Breast epithelium (tissue), 3 donors: ENCODE measurements around the gene KCND2.

ENCODE experiments used
- CTCF ChIP-seq, 3 donors: fragments of 450-650 bp; IDR thresholded peaks; one replicate each; pipeline ENCODE4 v1.5.1; 2016 to 2017; ENCODE audit warnings: antibody characterized with exemption in 3 of 3, mild to moderate bottlenecking in 3 of 3, moderate library complexity in 3 of 3
- POLR2A ChIP-seq: fragments of 450-650 bp; IDR thresholded peaks from one replicate; pipeline ENCODE4 v1.6.1; 2016; ENCODE audit warnings: antibody characterized with exemption, mild to moderate bottlenecking, moderate library complexity
- POLR2AphosphoS5 ChIP-seq, 3 donors: sonication (generic); formaldehyde crosslinking; IDR thresholded peaks; one replicate each; pipeline ENCODE4 v1.6.1; 2017; ENCODE audit warnings: antibody characterized with exemption in 3 of 3

GRCh38 chr7:120229084-120229483, 43.9 kb upstream of the KCND2 start:
- no peak for TF ChIP-seq CTCF (IDR thresholded peaks at IDR 0.05)
- TF ChIP-seq POLR2A: no peak
- no peak for TF ChIP-seq POLR2AphosphoS5 (IDR thresholded peaks at IDR 0.05)
